H1 (cell line): ENCODE results near the gene OLFM2. TPM values are rescaled to one million over a fixed set of nuclear protein-coding genes. Genes with fewer than 3 reads are reported as not detected.

Experiments used
- CTCF ChIA-PET: fragments of 300-600 bp; sonication (Branson Sonifier 250); formaldehyde crosslinking; loops from one replicate; lab custom pipeline; 2021; ENCODE audit not compliant: partially characterized antibody; lab: Charles Lee
- POLR2A ChIA-PET: fragments of 300-600 bp; sonication (Branson Sonifier 250); formaldehyde crosslinking; loops from one replicate; lab custom pipeline; 2021; ENCODE audit warnings: inconsistent platforms; ENCODE audit not compliant: partially characterized antibody; lab: Charles Lee
- DNase-seq, 2 experiments: peaks; one replicate each; pipeline versions ENCODE4 v3.0.0 to v3.0.0-alpha.2; 2010 to 2022; ENCODE audit warnings: low spot score in 2 of 2, low read depth in 1 of 2, mixed read lengths in 1 of 2
- FAIRE-seq: peaks from 2 replicates; lab custom pipeline; 2011; peaks lifted over from hg19 to GRCh38; lab: Jason Lieb, UNC
- H2AFZ ChIP-seq: 2 replicates; pipeline ENCODE4 v1.8.1; 2012; ENCODE audit warnings: low read length, inconsistent platforms
- H2AK5ac ChIP-seq: 2 replicates; pipeline ENCODE4 v1.6.1; 2013; ENCODE audit warnings: low read depth, low read length
- H2BK120ac ChIP-seq: replicated peaks from 2 replicates; pipeline ENCODE3; 2013; ENCODE audit warnings: low read depth, low read length, inconsistent platforms
- H2BK12ac ChIP-seq: 2 replicates; pipeline ENCODE4 v1.6.1; 2013; ENCODE audit warnings: low read depth, low read length
- H2BK15ac ChIP-seq: 2 replicates; pipeline ENCODE4 v1.6.1; 2013; ENCODE audit warnings: low read length
- H2BK20ac ChIP-seq: 2 replicates; pipeline ENCODE4 v1.6.1; 2013; ENCODE audit warnings: low read length
- H2BK5ac ChIP-seq: 2 replicates; pipeline ENCODE4 v1.6.1; 2013; ENCODE audit warnings: low read depth, low read length
- H3K14ac ChIP-seq: 2 replicates; pipeline ENCODE4 v1.6.1; 2013; ENCODE audit warnings: inconsistent platforms; ENCODE audit not compliant: insufficient read length
- H3K18ac ChIP-seq: 2 replicates; pipeline ENCODE4 v1.6.1; 2013; ENCODE audit warnings: low read length; ENCODE audit errors: extremely low read depth
- H3K23ac ChIP-seq: 2 replicates; pipeline ENCODE4 v1.6.1; 2013; ENCODE audit warnings: inconsistent platforms; ENCODE audit not compliant: insufficient read length
- H3K23me2 ChIP-seq: 2 replicates; pipeline ENCODE4 v1.6.1; 2013; ENCODE audit warnings: low read depth, low read length
- H3K27ac ChIP-seq: 2 replicates; pipeline ENCODE4 v1.6.1; 2011; ENCODE audit warnings: low read depth, low read length, inconsistent platforms
- H3K27me3 ChIP-seq, 4 experiments: replicated peaks in 1 of 4; 1 replicate in 1 of 4; 2 replicates in 3 of 4; pipeline versions ENCODE4 v1.6.1 to v1.8.1; 2011 to 2013; ENCODE audit warnings: low read length in 3 of 4, mild to moderate bottlenecking in 3 of 4, inconsistent platforms in 2 of 4, mixed read lengths in 2 of 4, moderate library complexity in 1 of 4; ENCODE audit not compliant: control insufficient read depth in 3 of 4, insufficient read depth in 3 of 4; ENCODE audit errors: extremely low read depth in 1 of 4
- H3K36me3 ChIP-seq, 4 experiments: 2 replicates each; pipeline versions ENCODE4 v1.6.1 to v1.8.1; 2011 to 2013; ENCODE audit warnings: mild to moderate bottlenecking in 4 of 4, low read length in 3 of 4, moderate library complexity in 2 of 4, control low read depth in 1 of 4, inconsistent platforms in 1 of 4; ENCODE audit not compliant: insufficient read depth in 4 of 4, control insufficient read depth in 2 of 4
- H3K4ac ChIP-seq: replicated peaks from 2 replicates; pipeline ENCODE3; 2013; ENCODE audit warnings: low read length, low read depth, mixed read lengths, inconsistent platforms; ENCODE audit not compliant: insufficient read length
- H3K4me1 ChIP-seq, 4 experiments: replicated peaks in 1 of 4; 1 replicate in 1 of 4; 2 replicates in 3 of 4; pipeline versions ENCODE4 v1.6.1 to v1.8.1; 2011 to 2013; ENCODE audit warnings: low read length in 3 of 4, inconsistent platforms in 2 of 4, mixed read lengths in 1 of 4; ENCODE audit not compliant: insufficient read depth in 4 of 4, control insufficient read depth in 3 of 4
- H3K4me2 ChIP-seq, 2 experiments: 2 replicates each; pipeline versions ENCODE4 v1.6.1 to v1.8.1; 2011 to 2013; ENCODE audit warnings: low read depth in 2 of 2, low read length in 2 of 2, control low read depth in 1 of 2, inconsistent platforms in 1 of 2, mild to moderate bottlenecking in 1 of 2; ENCODE audit not compliant: insufficient read depth in 1 of 2
- H3K4me3 ChIP-seq, 4 experiments: fragments of 200-600, 300-600 bp in 1 of 4; sonication (generic), shearing (Covaris generic), sonication (Bioruptor Twin) in 1 of 4; 2 replicates each; pipeline versions ENCODE4 v1.5.1 to v1.8.1; 2011 to 2016; ENCODE audit warnings: low read length in 4 of 4, low read depth in 3 of 4, control low read depth in 2 of 4, inconsistent platforms in 2 of 4, mild to moderate bottlenecking in 2 of 4, mixed read lengths in 1 of 4, moderate library complexity in 1 of 4; ENCODE audit not compliant: insufficient read depth in 2 of 4; ENCODE audit errors: extremely low read depth in 1 of 4
- H3K56ac ChIP-seq: replicated peaks from 2 replicates; pipeline ENCODE3; 2013; ENCODE audit warnings: low read depth, mild to moderate bottlenecking, mixed read lengths, low read length, inconsistent platforms; ENCODE audit not compliant: insufficient read length
- H3K79me1 ChIP-seq: 2 replicates; pipeline ENCODE4 v1.6.1; 2013; ENCODE audit warnings: low read depth, low read length, control low read depth
- H3K79me2 ChIP-seq, 2 experiments: 2 replicates each; pipeline versions ENCODE4 v1.6.1 to v1.8.1; 2012 to 2013; ENCODE audit warnings: low read length in 2 of 2, mild to moderate bottlenecking in 2 of 2, inconsistent platforms in 1 of 2; ENCODE audit not compliant: insufficient read depth in 2 of 2, control insufficient read depth in 1 of 2
- H3K9ac ChIP-seq, 4 experiments: replicated peaks in 1 of 4; 1 replicate in 1 of 4; 2 replicates in 3 of 4; pipeline versions ENCODE4 v1.6.1 to v1.8.1; 2011 to 2013; ENCODE audit warnings: low read depth in 3 of 4, low read length in 3 of 4, control low read depth in 2 of 4, mild to moderate bottlenecking in 2 of 4, moderate library complexity in 2 of 4, inconsistent platforms in 1 of 4; ENCODE audit errors: extremely low read depth in 1 of 4
- H3K9me3 ChIP-seq, 2 experiments: 2 replicates each; pipeline versions ENCODE4 v1.6.1 to v1.8.1; 2012 to 2013; ENCODE audit warnings: mild to moderate bottlenecking in 2 of 2, moderate library complexity in 2 of 2, control low read depth in 1 of 2, inconsistent platforms in 1 of 2, low read depth in 1 of 2, low read length in 1 of 2, mixed read lengths in 1 of 2; ENCODE audit not compliant: insufficient read depth in 2 of 2
- H4K20me1 ChIP-seq, 2 experiments: replicated peaks in 1 of 2; 2 replicates each; pipeline versions ENCODE3 to v1.8.1; 2011 to 2013; ENCODE audit warnings: inconsistent platforms in 2 of 2, low read length in 2 of 2, mild to moderate bottlenecking in 1 of 2; ENCODE audit not compliant: insufficient read depth in 2 of 2, control insufficient read depth in 1 of 2
- H4K5ac ChIP-seq: 2 replicates; pipeline ENCODE4 v1.6.1; 2013; ENCODE audit warnings: low read length, low read depth, mixed read lengths, inconsistent platforms; ENCODE audit not compliant: insufficient read length
- H4K8ac ChIP-seq: 2 replicates; pipeline ENCODE4 v1.8.0; 2013; ENCODE audit warnings: mild to moderate bottlenecking, moderate library complexity, low read length, inconsistent platforms; ENCODE audit not compliant: insufficient read depth; ENCODE audit errors: extremely low read depth
- H4K91ac ChIP-seq: replicated peaks from 2 replicates; pipeline ENCODE3; 2013; ENCODE audit warnings: low read length, mixed read lengths, inconsistent platforms; ENCODE audit not compliant: insufficient read length
- BRCA1 ChIP-seq: IDR thresholded peaks from 2 replicates; pipeline ENCODE4 v1.6.1; 2012; ENCODE audit warnings: low read depth, low read length, improper control_type of control experiment
- CHD1 ChIP-seq: IDR thresholded peaks from 2 replicates; pipeline ENCODE4 v1.6.1; 2012; ENCODE audit warnings: low read depth, low read length, improper control_type of control experiment
- EP300 ChIP-seq, 2 experiments: IDR thresholded peaks; 1 replicate in 1 of 2; 2 replicates in 1 of 2; pipeline ENCODE4 v1.6.1; 2011 to 2012; ENCODE audit warnings: low read depth in 2 of 2, low read length in 2 of 2, mild to moderate bottlenecking in 2 of 2, borderline replicate concordance in 1 of 2, inconsistent platforms in 1 of 2, moderate library complexity in 1 of 2
- KDM5A ChIP-seq: fragments of 200-600 bp; IDR thresholded peaks from 2 replicates; pipeline ENCODE4 v1.7.1; 2012; ENCODE audit warnings: mild to moderate bottlenecking, low read length, inconsistent platforms, mixed read lengths
- SAP30 ChIP-seq: fragments of 300-600 bp; sonication (generic); IDR thresholded peaks from 2 replicates; pipeline ENCODE4 v1.7.1; 2012; ENCODE audit warnings: low read length, moderate library complexity, mild to moderate bottlenecking, inconsistent platforms; ENCODE audit not compliant: insufficient read depth, insufficient replicate concordance
- SIN3A ChIP-seq, 2 experiments: IDR thresholded peaks in 1 of 2; conservative IDR thresholded peaks in 1 of 2; 2 replicates each; pipeline ENCODE4 v1.6.1; 2011 to 2012; ENCODE audit warnings: low read length in 2 of 2, improper control_type of control experiment in 1 of 2, low read depth in 1 of 2, mild to moderate bottlenecking in 1 of 2
- SIX5 ChIP-seq: IDR thresholded peaks from 2 replicates; pipeline ENCODE4 v1.6.1; 2011; ENCODE audit warnings: mild to moderate bottlenecking, low read depth, low read length
- SRF ChIP-seq: IDR thresholded peaks from 2 replicates; pipeline ENCODE4 v1.6.1; 2011; ENCODE audit warnings: mild to moderate bottlenecking, low read depth, low read length, moderate library complexity
- SUZ12 ChIP-seq: fragments of 200-600 bp; sonication (generic); IDR thresholded peaks from 2 replicates; pipeline ENCODE4 v1.6.1; 2012; ENCODE audit warnings: mild to moderate bottlenecking, inconsistent platforms, low read length, moderate library complexity, mixed read lengths
- TBP ChIP-seq: IDR thresholded peaks from 2 replicates; pipeline ENCODE4 v1.6.1; 2011; ENCODE audit warnings: low read depth, low read length, improper control_type of control experiment
- TEAD4 ChIP-seq: IDR thresholded peaks from 2 replicates; pipeline ENCODE4 v1.6.1; 2012; ENCODE audit warnings: low read depth, low read length, inconsistent platforms, mixed read lengths
- WGBS, 2 experiments: shearing (Covaris generic) in 1 of 2; methylation state at CpG; one replicate each; pipeline versions ENCODE4 v1.1.6 to v1.1.7; 2013 to 2015; ENCODE audit warnings: low lambda C conversion rate in 2 of 2, mixed read lengths in 2 of 2, inconsistent platforms in 1 of 2, low coverage in 1 of 2, missing lambda C conversion rate in 1 of 2; ENCODE audit not compliant: insufficient replicate concordance in 2 of 2, insufficient coverage in 1 of 2, insufficient read length in 1 of 2; ENCODE audit errors: extremely low coverage in 1 of 2, missing lambda C conversion rate in 1 of 2; 5-methylcytosine and 5-hydroxymethylcytosine counted together
- polyA plus RNA-seq, 7 experiments: library from polyadenylated mRNA; depleted of rRNA in 3 of 7; stranded (reverse) in 5 of 7; unstranded in 2 of 7; fragments of >200 nt in 5 of 7; fragments of 200-250 nt in 2 of 7; gene quantifications; 1 replicate in 5 of 7; 2 replicates in 1 of 7; 4 replicates in 1 of 7; pipeline versions ENCODE4 v1.2.1 to v1.2.3, GENCODE V29; 2011 to 2013; ENCODE audit warnings: missing spikeins in 2 of 7, mixed read lengths in 2 of 7
- total RNA-seq: library from RNA; stranded (reverse); fragmentation: NEBNext Ultra II Directional; extraction: Animal tissue kit (Norgen Biotek cat#: 25700); gene quantifications from 2 replicates; pipeline ENCODE4 v1.2.1, GENCODE V29; 2021

OLFM2 gene
- total and polyA plus RNA-seq, 2 of the 8 experiments (the other 6 are each of a cell fraction or from before 2014, with no cell fraction given) = 68.2 to 151 TPM

GRCh38 chr19:9808855-9809824 lies 127.2 kb downstream of the OLFM2 start:
- no peak overlapping the region for H3K4me2 ChIP-seq
- no peak overlapping the region for H3K56ac ChIP-seq
- POLR2A ChIA-PET = interaction anchor here (1.1 kb wide), 1 partner anchor 9 kb away, joined by 4 read pairs; the partner anchor contains the start of gene FBXL12
- H3K9ac ChIP-seq = no peak overlapping the region
- no peaks in the 10 kb centered on the region; the same call in 1 of the 2 replicates for H3K79me1 ChIP-seq
- no peak overlapping the region for H3K14ac ChIP-seq
- H2BK120ac ChIP-seq = no peak overlapping the region
- no peak overlapping the region for H3K4me3 ChIP-seq
- no peak overlapping the region for H3K18ac ChIP-seq
- FAIRE-seq = no peak
- H3K23me2 ChIP-seq = no peaks in the 10 kb centered on the region
- H4K91ac ChIP-seq = no peak overlapping the region
- no peak overlapping the region for H2BK12ac ChIP-seq
- no peak overlapping the region for H3K4ac ChIP-seq
- peaks cover 0 to 4% of the 10 kb centered on the region in 2 experiments; a peak in 1 of 4 replicates for H3K79me2 ChIP-seq
- no peak overlapping the region for H2AFZ ChIP-seq
- H3K36me3 ChIP-seq = peaks cover 7 to 23% (median 14%) of the 10 kb centered on the region in 4 experiments
- 88% methylated on average over 11 of the region's 11 CpGs; no CpG with 5 or more reads in 1 of the 2 experiments for WGBS, 2 experiments
- no peak overlapping the region for H4K5ac ChIP-seq
- no peak overlapping the region; the same call in 1 of the 2 replicates for H4K8ac ChIP-seq
- no peak for DNase-seq
- no peak overlapping the region for H3K27ac ChIP-seq
- H4K20me1 ChIP-seq = peaks cover 0 to 1% of the 10 kb centered on the region in 2 experiments
- H2BK15ac ChIP-seq = no peak overlapping the region
- no peaks in the 10 kb centered on the region for H3K9me3 ChIP-seq
- H2BK5ac ChIP-seq = no peak overlapping the region
- no peaks in the 10 kb centered on the region for H3K27me3 ChIP-seq
- no peak overlapping the region for H3K23ac ChIP-seq
- H2AK5ac ChIP-seq = no peak overlapping the region
- no peak overlapping the region for H2BK20ac ChIP-seq
- no peaks in the 10 kb centered on the region for H3K4me1 ChIP-seq
- CTCF ChIA-PET = interaction anchor here (0.6 to 1.6 kb wide), 2 partner anchors 13 to 846 kb away, joined by 3 to 6 read pairs; no protein-coding TSS in a partner anchor
- TF ChIP-seq SUZ12 = no peak
- TF ChIP-seq TEAD4 = no peak
- TF ChIP-seq EP300 (IDR thresholded peaks at IDR 0.05; ENCODE audit: borderline replicate concordance in 1 of 2, low read depth in 2 of 2, low read length in 2 of 2) = no peak
- TF ChIP-seq TBP = no peak
- no peak for TF ChIP-seq SAP30
- no peak for TF ChIP-seq SIX5
- TF ChIP-seq SRF = no peak
- no peak for TF ChIP-seq KDM5A
- TF ChIP-seq CHD1 = no peak
- TF ChIP-seq SIN3A (conservative IDR thresholded peaks at IDR 0.05 in 1 of 2, IDR thresholded peaks at IDR 0.05 in 1 of 2; ENCODE audit: low read depth in 1 of 2, low read length in 2 of 2) = no peak
- TF ChIP-seq BRCA1 = no peak
